Liver (tissue), 3 donors: ENCODE results near the gene ZSCAN22.

ENCODE experiments used
- ATF3 ChIP-seq: IDR thresholded peaks from 2 replicates; pipeline ENCODE4 v1.6.1; 2016; ENCODE audit warnings: antibody characterized with exemption
- CTCF ChIP-seq: fragments of 150-350 bp; IDR thresholded peaks from 2 replicates; pipeline ENCODE4 v1.5.1; 2017; ENCODE audit warnings: improper control_type of control experiment, low read depth, low read length; ENCODE audit not compliant: missing input control
- EGR1 ChIP-seq, 2 donors: IDR thresholded peaks; 2 replicates each; pipeline ENCODE4 v1.6.1; 2016 to 2018; ENCODE audit warnings: antibody characterized with exemption in 2 of 2, low read depth in 2 of 2
- JUND ChIP-seq, 2 donors: IDR thresholded peaks; 2 replicates each; pipeline ENCODE4 v1.6.1; 2016; ENCODE audit warnings: antibody characterized with exemption in 2 of 2
- MAX ChIP-seq: IDR thresholded peaks from 2 replicates; pipeline ENCODE4 v1.6.1; 2016; ENCODE audit warnings: antibody characterized with exemption
- RAD21 ChIP-seq, 2 donors: IDR thresholded peaks; 2 replicates each; pipeline ENCODE4 v1.6.1; 2016; ENCODE audit warnings: antibody characterized with exemption in 2 of 2, mild to moderate bottlenecking in 2 of 2
- REST ChIP-seq: IDR thresholded peaks from 2 replicates; pipeline ENCODE4 v1.6.1; 2016; ENCODE audit warnings: antibody characterized with exemption, mild to moderate bottlenecking
- TAF1 ChIP-seq: conservative IDR thresholded peaks from 2 replicates; pipeline ENCODE4 v1.6.1; 2016; ENCODE audit warnings: antibody characterized with exemption, mild to moderate bottlenecking
- YY1 ChIP-seq: IDR thresholded peaks from 2 replicates; pipeline ENCODE4 v1.6.1; 2016; ENCODE audit warnings: antibody characterized with exemption, mild to moderate bottlenecking
- ZBTB33 ChIP-seq: IDR thresholded peaks from 2 replicates; pipeline ENCODE4 v1.6.1; 2016; ENCODE audit warnings: antibody characterized with exemption
- donor health status: healthy.
- donor health status: healthy.

GRCh38 chr19:58315580-58315979 is 11.2 kb upstream of the ZSCAN22 start:
- no peak for TF ChIP-seq EGR1 (IDR thresholded peaks at IDR 0.05; ENCODE audit: low read depth in 2 of 2)
- TF ChIP-seq TAF1 = no peak
- TF ChIP-seq CTCF = no peak
- TF ChIP-seq MAX = no peak
- no peak for TF ChIP-seq RAD21 (IDR thresholded peaks at IDR 0.05)
- TF ChIP-seq JUND (IDR thresholded peaks at IDR 0.05) = no peak
- no peak for TF ChIP-seq REST
- no peak for TF ChIP-seq ZBTB33
- no peak for TF ChIP-seq ATF3
- no peak for TF ChIP-seq YY1
